Measurements from ENCODE around the gene ZNF273.
"Not testable (repeated sequence)": the region's sequence is repeated elsewhere in the genome, so short reads cannot be mapped to it uniquely, and the experiment has no call there.

ZNF273 gene

DNA sequence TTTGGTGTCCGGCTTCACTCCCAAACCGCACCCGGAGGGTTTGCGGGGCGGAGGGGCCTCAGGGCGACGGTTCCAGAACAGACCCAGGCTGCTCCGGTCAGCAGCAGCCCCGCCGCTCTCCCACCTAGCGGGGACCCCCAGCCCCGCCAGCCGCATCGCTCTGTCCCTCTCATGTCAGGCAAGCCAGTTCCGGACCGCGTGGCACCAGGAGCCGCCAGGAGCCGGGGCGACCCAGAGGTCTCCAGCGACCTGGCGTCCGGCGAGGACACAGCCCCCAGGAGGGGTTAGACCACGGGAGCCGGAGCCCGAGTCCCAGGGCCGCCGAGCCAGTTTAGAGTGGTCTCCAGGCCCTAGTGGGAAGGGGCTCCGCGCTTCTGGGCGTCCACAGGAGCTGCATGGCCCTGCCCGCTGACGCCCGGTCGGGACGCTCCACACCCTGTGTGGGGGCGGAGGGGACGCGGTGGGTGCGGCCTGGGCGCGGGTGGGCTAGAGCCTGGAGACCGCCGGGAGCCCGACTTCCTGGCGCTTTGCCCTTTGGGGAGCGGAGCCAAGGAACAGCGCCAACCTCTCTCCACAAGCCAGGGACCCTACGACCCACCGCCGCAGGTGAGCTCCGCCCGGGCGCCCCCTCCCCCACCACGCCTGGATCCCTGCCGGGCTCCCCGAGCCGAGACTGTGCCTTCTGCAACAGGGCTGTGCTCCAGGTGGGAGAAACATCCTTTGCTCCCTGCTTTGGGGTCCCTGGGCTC lies 44.4 kb downstream of the ZNF273 start:
- no peak for DNase-seq

DNA sequence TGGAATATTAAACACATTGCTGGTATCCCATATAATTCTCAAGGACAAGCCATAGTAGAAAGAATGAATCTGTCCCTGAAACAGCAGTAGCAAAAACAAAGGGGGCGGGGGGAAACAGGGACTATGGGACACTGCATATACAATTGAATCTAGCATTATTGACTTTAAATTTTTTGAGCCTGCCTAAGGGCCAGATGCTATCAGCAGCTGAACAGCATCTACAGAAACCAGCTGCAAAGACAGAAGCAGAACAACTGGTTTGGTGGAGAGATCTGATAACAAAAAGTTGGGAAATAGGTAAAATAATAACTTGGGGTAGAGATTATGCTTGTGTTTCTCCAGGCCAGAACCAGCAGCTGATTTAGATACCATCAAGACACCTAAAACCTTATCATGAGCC lies 45.7 kb downstream of the ZNF273 start:
- not testable (repeated sequence) for DNase-seq

GRCh38 chr7:64950673-64951072 lies 47.6 kb downstream of the ZNF273 start:
- DNase-seq: not testable (repeated sequence)

DNA sequence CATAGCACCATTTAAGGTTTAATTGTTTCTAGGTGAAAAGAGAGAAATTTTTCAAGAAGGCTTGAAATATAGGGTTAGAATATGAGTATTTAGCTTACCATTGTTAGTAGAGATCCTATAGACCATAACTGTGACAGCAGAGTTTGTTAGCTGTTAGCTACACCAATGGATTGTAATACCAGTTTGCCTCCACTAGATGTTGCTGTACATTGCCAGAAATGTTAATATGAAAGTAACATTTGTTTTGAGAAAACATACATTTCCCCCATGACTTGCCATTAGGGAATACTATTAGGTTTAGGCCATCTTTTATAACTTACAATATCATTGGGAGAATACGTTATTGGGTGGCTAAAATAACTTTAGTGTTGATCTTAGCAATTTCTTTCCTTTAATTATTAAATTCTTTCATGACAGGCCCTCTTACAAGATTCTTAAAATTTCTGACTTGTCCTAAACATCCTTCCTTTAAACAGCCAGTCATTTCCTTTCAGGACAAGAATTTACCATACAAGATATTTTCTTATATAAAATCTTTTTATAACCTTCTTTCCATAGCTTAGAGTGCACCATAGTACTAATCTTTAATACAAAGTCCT lies 48.3 kb downstream of the ZNF273 start:
- DNase-seq: peak in 1 of 2 experiments; percentile 43

DNA sequence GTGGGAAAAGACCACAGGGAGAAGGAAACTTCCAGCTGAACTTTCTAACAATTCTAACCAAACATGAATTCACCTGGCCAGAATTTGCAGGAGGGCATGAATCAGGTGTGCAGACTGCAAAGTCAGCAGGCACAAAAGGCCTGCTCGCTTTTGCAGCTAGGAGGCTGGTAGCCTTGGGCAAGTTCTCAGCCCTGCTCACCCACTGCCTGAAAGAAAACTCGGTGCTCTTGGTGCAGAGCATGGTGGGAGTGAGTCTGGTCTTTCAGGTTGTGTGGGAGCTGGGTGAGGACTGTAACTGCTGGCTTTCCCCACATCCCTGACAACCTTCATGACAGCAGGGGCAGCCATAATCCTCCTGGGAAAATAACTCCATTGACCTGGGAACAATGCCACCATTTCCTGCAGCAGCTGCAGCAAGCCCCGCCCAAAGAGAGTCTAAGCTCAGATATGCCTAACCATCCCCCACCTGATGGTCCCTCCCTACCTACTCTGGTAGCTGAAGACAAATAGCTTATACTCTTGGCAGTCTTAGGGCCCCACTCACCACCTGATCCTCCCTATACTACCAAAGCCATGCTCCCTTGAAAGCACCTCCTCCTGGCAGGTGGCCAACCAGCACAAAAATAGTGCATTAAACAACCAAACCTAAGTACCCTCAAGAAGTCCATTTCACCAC lies 56.1 kb downstream of the ZNF273 start:
- DNase-seq: peak; percentile 38 to 57

DNA sequence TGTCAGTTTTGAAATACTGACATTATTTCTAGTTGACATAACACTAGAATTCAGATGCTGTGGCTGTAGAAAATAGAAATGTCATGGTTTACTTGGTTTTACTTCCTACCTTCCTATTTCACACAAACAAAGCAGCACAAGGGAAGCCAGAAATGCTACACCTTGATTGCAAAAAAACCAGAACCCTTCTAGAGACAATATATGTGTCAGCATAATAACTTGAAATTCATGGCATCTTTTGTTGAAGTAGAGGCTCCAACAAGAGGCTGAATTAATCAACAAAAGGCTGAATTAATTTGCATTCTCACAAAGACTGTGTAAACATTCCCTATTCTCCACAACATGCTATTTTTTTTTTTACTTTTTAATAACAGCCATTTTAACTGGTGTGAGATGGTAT lies 62.5 kb downstream of the ZNF273 start:
- no peak for DNase-seq

- DNase-seq: no peak
Measured at GRCh38 chr7:64978497-64979203, 75.6 kb downstream of the ZNF273 start.

Measured in NCI-H524 (cell line).